ENCODE measurements around the gene SLC10A7. TPM values are rescaled to one million over a fixed set of nuclear protein-coding genes. Genes with fewer than 3 reads are reported as not detected.

Gene SLC10A7
- total RNA-seq, 4 donors from 2014 or later: 10.1 to 24.5 (median 11.7) TPM

DNA sequence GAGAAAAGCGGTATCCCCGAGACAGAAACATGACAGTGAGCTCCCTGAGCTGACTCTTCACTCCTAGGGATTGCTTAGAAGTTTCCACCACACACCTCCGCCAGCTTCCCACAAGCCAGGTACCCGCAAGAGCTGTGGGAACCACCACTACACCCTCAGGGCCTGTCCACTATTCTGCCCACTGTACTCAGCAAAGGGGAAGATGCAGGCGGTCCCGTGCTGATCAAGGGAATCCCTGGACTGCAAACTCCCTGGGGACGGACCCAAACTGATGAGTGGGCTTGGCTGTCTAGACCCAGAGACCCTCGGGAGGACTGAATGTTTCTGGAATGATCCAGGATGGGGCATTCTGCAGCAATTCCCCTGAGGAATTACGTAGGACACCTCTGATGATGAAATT is 277.2 kb downstream of the SLC10A7 start:
- Histone ChIP-seq H3K36me3 (no peaks in the 10 kb centered on the region), H3K9me3 (no peaks in the 10 kb centered on the region), H3K4me3 (no peak overlapping the region), H3K27ac (no peak overlapping the region), H3K27me3 (no peaks in the 10 kb centered on the region), H3K4me1 (peaks cover 36% of the 10 kb centered on the region)
- WGBS: 73% methylated on average over 9 of the region's 9 CpGs
- TF ChIP-seq POLR2AphosphoS5 (IDR thresholded peaks at IDR 0.05): no peak
- no peak for TF ChIP-seq POLR2A (IDR thresholded peaks at IDR 0.05)
- no peak for DNase-seq (ENCODE audit: low spot score in 2 of 2)

DNA sequence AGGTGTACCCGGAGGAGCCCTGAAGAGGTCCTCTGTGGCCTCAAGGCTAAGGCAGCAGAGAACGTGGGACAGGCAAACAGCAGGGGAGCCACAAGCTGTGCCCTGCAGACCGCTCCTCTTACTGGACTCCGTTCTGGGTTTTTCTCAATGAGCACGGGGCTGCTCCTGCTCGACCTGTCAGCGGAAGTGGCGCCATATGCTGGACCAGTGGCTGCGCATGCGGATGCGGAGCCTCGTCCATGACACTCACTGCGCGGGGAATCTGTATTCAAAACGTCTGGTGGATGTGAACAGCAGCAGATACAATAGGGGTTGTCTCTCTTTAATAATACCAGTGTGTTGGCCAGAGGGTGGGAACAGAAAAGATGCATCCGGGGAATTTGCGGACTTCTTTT is 277.9 kb downstream of the SLC10A7 start:
- Histone ChIP-seq H3K4me1 (peaks cover 36% of the 10 kb centered on the region), H3K27ac (no peak overlapping the region), H3K36me3 (no peaks in the 10 kb centered on the region), H3K4me3 (no peak overlapping the region), H3K27me3 (no peaks in the 10 kb centered on the region), H3K9me3 (no peaks in the 10 kb centered on the region)
- WGBS: 88% methylated on average over 17 of the region's 17 CpGs
- TF ChIP-seq POLR2A (IDR thresholded peaks at IDR 0.05): no peak
- TF ChIP-seq EP300 (IDR thresholded peaks at IDR 0.05): no peak
- TF ChIP-seq POLR2AphosphoS5 (IDR thresholded peaks at IDR 0.05): no peak
- TF ChIP-seq, protein P1, sequence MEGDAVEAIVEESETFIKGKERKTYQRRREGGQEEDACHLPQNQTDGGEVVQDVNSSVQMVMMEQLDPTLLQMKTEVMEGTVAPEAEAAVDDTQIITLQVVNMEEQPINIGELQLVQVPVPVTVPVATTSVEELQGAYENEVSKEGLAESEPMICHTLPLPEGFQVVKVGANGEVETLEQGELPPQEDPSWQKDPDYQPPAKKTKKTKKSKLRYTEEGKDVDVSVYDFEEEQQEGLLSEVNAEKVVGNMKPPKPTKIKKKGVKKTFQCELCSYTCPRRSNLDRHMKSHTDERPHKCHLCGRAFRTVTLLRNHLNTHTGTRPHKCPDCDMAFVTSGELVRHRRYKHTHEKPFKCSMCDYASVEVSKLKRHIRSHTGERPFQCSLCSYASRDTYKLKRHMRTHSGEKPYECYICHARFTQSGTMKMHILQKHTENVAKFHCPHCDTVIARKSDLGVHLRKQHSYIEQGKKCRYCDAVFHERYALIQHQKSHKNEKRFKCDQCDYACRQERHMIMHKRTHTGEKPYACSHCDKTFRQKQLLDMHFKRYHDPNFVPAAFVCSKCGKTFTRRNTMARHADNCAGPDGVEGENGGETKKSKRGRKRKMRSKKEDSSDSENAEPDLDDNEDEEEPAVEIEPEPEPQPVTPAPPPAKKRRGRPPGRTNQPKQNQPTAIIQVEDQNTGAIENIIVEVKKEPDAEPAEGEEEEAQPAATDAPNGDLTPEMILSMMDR (IDR thresholded peaks at IDR 0.05): no peak
- DNase-seq (ENCODE audit: low spot score in 2 of 2): no peak

DNA sequence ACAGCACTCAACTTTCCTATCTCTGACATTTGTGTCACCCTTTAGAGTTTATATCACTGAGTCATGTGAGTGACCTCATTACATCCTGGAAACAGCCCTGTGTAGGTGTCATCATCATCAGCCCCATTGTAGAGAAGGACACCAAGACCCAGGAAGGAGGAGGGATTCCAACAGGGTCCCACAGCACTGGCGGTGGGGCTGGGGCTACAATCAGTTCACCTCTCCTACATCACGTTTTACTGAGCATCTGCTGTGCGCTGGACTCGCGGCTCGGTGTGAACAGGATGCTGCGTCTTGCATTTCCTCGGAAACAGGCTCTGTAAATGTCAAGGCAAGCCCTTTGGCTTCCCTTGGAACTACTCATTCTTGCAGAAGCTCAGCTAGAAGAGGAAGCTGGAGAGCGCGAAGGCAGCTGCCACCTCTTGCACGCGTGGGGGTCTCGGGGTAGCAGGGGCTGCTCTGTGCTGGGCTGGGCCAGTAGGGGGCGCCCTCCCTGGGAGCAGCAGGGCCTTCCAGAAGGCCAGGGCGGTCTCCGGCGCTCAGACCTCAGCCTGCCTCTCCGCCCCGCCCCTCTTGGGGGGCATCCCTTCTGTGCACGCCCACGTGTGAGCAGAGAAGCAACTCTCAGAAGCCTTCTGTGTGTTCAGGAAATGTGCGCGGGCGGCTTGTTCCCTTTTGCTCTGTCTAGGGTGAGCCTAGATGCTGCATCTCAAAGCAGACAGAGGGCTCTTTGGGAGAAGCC is 278.4 kb downstream of the SLC10A7 start:
- peaks cover 36% of the 10 kb centered on the region for H3K4me1 ChIP-seq
- no peak overlapping the region for H3K27ac ChIP-seq
- no peak for DNase-seq (ENCODE audit: low spot score in 2 of 2)
- no peaks in the 10 kb centered on the region for H3K36me3 ChIP-seq
- no peak for TF ChIP-seq POLR2A (IDR thresholded peaks at IDR 0.05)
- TF ChIP-seq, protein P1 (IDR thresholded peaks at IDR 0.05): peak in 1 of 2 donors; percentile 23
- H3K4me3 ChIP-seq: no peak overlapping the region
- no peaks in the 10 kb centered on the region for H3K27me3 ChIP-seq
- 62% methylated on average over 7 of the region's 24 CpGs for WGBS
- H3K9me3 ChIP-seq: no peaks in the 10 kb centered on the region

DNA sequence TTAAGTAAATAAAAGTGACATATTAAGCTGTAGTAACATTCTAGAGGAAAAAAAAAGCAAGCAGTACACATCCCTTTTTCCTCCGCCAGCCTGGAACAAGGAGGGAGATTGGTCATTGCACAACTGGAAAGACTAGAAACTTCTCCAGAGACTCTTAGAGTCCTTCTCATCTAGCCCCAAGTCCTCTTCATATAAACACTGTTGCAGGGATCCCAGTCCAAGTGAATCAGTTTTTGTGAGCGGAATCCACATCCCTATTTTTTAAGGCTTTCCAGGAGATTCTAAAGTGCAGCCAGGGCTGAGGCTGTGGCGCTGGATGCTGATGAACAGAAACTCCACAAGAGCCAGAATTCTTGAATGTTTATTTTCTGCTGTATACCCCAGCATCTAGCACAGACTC is 283.6 kb downstream of the SLC10A7 start:
- 87% methylated on average over 3 of the region's 3 CpGs for WGBS
- TF ChIP-seq, protein P1 (IDR thresholded peaks at IDR 0.05): no peak
- TF ChIP-seq EP300 (IDR thresholded peaks at IDR 0.05) (no peak), POLR2A (IDR thresholded peaks at IDR 0.05) (no peak), POLR2AphosphoS5 (IDR thresholded peaks at IDR 0.05) (no peak)
- Histone ChIP-seq H3K4me1 (peaks cover 21% of the 10 kb centered on the region), H3K4me3 (no peak overlapping the region), H3K27ac (no peak overlapping the region), H3K36me3 (no peaks in the 10 kb centered on the region), H3K9me3 (no peaks in the 10 kb centered on the region), H3K27me3 (no peaks in the 10 kb centered on the region)
- DNase-seq (ENCODE audit: low spot score in 2 of 2): no peak

DNA sequence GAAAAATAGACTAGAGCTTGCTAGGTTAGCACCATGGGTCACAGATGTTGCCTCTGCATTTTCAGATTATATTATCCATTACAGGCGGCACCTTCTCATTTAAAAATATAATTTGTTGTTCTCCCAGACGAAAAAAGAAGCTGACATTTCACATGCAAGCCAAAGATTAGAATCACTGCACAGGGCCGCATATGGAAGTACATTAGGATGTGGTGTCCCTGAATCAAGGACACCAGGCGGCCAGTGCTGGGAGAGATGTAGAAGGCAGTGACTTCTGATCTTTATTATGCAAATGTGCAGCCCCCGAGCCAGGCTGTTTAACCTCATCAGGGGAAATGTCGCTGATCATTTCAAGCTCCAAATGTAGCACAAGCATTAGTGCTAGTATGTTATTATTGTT is 284.6 kb downstream of the SLC10A7 start:
- Histone ChIP-seq H3K27ac (no peak overlapping the region), H3K36me3 (no peaks in the 10 kb centered on the region), H3K27me3 (no peaks in the 10 kb centered on the region), H3K9me3 (no peaks in the 10 kb centered on the region), H3K4me1 (peaks cover 11% of the 10 kb centered on the region), H3K4me3 (no peak overlapping the region)
- 85% methylated on average over 6 of the region's 6 CpGs for WGBS
- TF ChIP-seq EP300 (IDR thresholded peaks at IDR 0.05) (no peak), POLR2A (IDR thresholded peaks at IDR 0.05) (no peak), POLR2AphosphoS5 (IDR thresholded peaks at IDR 0.05) (no peak)
- TF ChIP-seq, protein P1 (IDR thresholded peaks at IDR 0.05): no peak
- DNase-seq (ENCODE audit: low spot score in 2 of 2): no peak
